Stimulated activated CD4-positive, alpha-beta T cell treated with anti-CD3 and anti-CD28 coated beads, Interleukin-4, amount 100 ng/mL, for 24 hours (primary cell): ENCODE measurements around the gene ABHD3.
"Not testable (repeated sequence)": the region's sequence is repeated elsewhere in the genome, so short reads cannot be mapped to it uniquely, and the experiment has no call there.

Experiments
- DNase-seq: peaks from one replicate; pipeline ENCODE4 v3.0.0-alpha.2; 2020

ABHD3 gene

GRCh38 chr18:21638822-21639221 is 65.8 kb downstream of the ABHD3 start:
- DNase-seq: no peak

GRCh38 chr18:21636769-21637168 is 67.8 kb downstream of the ABHD3 start:
- no peak for DNase-seq

- DNase-seq: no peak
Measured at GRCh38 chr18:21634588-21635199, 69.9 kb downstream of the ABHD3 start.

GRCh38 chr18:21632393-21632792 is 72.2 kb downstream of the ABHD3 start:
- DNase-seq: no peak

- no peak for DNase-seq
Measured at GRCh38 chr18:21629089-21629832, 75.3 kb downstream of the ABHD3 start.

GRCh38 chr18:21621640-21622039 is 82.9 kb downstream of the ABHD3 start:
- not testable (repeated sequence) for DNase-seq

GRCh38 chr18:21612125-21613039 is 92.2 kb downstream of the ABHD3 start, which contains the start of gene SNRPD1:
Gene SNRPD1 (plus strand): TSS chr18:21612314. CDS start chr18:21612430, 116 bp downstream.
- peak; percentile 89 for DNase-seq

- DNase-seq: not testable (repeated sequence)
Measured at GRCh38 chr18:21611401-21612124, 93.0 kb downstream of the ABHD3 start.

- DNase-seq: no peak
Measured at GRCh38 chr18:21605213-21605612, 99.4 kb downstream of the ABHD3 start.

GRCh38 chr18:21604671-21605070 is 99.9 kb downstream of the ABHD3 start:
- DNase-seq: no peak

- no peak for DNase-seq
Measured at GRCh38 chr18:21602299-21602587, 102.3 kb downstream of the ABHD3 start.
